NCI-H446 (cell line): ENCODE data around the gene PRKD1.
A peak's percentile ranks its signal among the peaks of the same experiment; 100 is the strongest.

Source experiments
- DNase-seq, 2 experiments: peaks; one replicate each; lab custom pipeline; 2025; lab: John Stamatoyannopoulos, UW

The PRKD1 gene

DNA sequence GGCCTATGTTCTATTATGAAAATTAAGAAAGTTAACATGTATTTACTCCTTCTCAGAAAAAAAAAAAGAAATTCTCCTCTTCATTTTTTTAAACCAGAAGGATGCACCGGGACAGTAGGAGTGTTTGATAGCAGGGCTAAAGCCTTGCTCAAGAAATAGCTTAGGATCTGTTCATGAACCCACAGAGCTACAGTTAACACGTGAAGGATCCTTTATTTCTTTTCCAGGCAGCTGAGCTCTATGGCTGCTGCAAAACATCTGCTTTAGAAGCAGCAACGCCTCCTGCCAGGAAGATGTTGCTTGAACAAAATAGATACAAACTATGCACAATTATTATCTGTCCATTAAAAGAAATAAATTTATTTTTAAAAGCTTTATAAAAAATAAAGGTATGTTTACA, 254.8 kb downstream of the PRKD1 start:
- no peak for DNase-seq

DNA sequence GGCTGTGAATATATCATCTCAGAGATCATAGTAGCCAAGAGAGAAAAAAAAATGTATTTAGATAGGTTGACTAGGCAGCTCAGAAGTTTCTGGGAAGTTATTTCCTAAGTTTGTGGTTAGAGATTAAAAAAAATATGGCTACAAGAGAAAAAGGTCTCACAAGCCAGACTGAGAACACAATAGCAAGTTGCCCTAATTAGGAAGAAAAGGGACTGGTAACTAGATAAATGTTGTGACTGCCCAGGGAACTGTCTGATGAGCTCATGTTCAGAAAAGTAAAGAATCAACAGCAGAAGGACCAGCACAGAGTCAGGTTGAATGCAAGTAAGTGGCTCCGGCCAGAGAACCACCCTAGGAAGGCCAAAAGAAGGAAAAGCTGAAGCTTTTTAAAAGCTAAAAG, 256.6 kb downstream of the PRKD1 start:
- DNase-seq, result no peak

DNA sequence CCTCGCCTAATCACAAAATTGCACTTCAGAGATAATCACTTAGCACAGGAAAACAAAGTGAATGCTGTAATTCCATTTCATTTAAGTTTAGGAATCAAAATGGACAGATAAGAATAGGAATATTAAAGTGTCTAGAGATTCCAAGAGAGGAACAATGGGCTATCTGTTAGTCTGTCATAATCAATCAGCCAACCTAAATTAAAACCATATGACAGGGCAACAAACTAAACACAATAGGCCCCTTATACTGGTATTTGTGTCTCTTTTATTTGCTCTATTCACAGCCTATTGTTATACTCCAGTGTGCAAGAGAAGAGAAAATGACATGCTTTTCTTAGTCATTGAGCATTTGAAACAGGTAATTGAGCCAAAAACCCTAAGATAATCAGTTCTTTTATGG, 259.4 kb downstream of the PRKD1 start:
- DNase-seq, result no peak

DNA sequence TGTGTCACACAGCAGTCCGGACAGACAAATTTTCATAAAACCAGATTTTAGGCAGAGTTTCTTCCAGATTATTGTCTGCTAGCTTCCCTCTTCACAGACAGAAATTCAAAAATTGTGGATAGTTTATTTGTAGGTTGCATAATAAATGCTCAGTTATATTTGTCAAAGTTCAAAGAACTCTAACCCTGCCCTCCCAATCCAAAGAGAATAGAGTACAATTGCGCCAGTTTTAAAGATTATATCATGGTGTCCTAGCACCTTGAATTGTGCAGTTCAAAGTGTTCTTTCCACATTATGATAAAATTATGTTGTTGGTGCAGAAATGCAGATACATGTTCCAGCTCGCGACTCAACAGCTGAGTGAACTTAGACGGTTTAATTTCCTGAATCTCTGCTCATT, 263.1 kb downstream of the PRKD1 start:
- no peak for DNase-seq

DNA sequence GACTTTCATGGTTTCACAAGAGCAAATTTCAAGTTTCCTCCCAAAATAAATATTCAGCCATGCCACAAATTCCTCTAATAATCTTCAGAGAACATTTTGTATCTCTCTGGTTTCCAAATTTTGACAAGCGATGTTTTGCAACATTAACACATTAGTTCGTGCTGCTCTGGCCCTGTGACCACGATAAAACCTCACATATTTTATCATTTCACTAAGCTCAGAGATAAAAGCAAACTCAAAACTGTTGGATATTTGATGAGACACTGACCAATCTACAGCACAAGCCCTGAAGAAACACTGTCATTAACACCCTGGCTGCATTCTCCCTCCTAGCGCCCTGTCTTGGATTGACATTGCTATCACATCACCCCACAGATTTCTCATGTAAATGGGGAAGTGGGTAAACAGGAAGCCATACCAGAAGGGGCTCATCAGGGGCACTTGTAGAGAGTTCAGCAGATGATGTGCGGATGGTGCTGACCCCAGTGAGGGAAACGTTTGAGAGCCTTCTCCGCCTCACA, 264.3 kb downstream of the PRKD1 start:
- DNase-seq, result no peak

DNA sequence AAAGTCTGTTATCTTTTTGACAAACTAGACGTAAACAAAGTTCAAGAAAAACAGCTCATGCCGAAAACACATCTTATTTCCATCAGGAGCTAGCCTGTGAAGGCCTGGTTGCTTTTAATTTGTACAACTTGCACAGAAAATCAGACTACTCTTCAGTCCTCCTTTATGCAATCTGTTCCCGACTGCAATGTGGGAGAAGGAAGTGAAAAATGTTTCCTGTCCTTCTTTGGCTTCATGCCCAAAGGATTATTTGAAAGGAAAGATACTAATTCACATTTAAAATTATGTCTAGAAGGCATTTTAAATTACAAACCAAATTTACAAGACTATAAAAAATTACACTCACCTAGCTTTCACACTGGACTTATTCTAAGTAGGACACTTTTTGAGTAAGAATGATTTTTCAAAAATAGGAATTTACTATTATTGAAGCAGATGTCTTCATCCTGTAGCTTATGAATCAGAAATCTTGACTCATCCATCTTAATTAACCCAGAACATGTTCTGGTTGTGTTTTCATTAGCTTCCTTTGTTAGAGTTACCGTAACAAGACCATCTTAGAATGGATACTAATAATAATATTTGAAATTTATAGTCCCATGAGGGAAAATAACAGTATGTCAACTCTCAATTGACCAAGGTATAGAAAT, 272.6 kb downstream of the PRKD1 start:
- DNase-seq, result peak; percentile 84 to 85

DNA sequence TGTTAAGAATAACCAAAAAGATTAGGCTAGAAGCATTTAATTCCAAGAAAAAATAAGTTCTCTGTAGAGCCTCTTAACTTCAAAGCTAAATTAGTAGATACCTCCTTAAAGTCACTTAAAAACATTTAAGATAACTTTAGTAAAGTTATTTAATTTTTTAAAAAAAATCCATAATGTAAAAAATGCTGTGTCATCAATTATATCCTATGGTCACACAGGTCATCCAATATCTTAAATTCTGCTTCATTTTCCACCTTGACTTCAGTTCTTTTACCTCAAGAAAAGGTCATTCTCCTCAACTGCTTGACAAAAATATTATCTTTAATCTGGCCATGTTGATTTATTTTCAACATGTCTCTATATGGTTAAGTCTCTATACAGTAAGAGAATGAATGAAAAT, 274.3 kb downstream of the PRKD1 start:
- DNase-seq, result no peak

DNA sequence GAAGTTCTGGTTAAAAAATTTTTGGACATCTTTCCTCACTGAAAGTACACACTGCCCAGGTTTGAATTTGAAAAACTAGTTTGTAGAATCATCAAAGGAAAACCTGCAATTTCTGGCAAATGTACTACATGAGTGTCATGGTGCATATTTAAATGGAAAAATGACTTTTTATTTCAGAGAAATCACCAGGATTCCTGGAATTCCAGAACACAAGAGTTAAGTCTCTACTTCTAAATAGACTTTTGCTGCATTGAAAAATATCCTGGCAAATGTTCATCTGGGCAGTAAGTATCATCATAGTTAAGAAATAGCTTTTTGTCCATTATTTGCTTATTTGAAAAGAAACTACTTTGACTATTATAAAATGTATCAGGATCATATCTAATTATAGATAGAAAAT, 275.1 kb downstream of the PRKD1 start:
- no peak for DNase-seq

DNA sequence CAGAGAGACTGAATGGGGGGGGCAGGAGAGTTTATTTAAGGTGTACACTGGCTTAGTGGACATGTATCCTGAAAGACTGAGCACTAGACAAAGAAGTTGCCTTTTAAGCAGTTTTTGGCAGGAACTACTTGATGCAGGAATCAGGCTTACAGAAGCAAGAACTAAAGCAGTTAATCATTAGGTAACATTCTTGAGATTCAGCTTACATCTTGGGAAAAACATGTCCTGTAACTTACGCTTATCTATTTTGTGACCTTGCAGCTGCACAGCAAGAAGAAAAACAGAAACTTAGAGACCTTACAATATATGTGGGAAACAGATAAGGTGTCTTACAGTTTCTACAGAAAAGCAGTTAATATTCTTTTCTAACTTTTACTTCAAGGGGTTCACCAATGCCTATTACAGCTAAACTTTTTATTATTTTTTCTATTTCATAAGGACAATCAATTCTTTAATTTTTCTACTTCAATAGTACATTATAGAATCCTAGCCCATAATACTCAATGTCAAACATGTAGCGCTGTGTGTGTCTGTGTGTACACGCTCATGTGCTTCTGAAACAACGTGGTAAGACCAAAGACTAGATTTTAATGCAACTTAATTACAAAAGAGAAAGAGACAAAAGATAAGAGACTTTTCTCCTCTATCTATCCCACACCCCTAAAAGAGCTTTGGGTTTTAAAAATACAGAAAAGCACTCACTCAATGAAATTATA, 276.9 kb downstream of the PRKD1 start:
- no peak for DNase-seq

DNA sequence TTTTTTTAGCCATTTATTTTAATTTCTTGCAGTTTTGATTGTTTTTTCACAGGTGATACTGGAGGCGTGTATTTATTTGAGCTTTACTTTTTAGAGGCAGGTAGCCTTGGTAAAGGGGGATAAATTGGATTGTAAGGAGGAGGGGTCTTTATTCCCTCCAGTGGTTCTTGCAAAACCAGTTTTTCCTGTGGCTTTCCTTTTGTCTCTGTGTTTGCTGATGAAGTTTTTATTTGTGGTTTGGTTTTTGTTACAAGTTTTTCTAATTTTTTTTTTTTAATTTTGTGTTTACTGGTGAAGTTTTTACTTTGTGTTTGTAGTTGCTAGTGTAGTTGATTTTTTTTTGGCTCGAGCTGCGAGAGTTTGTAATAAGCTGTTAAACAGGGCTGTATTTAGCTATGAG, 278.5 kb downstream of the PRKD1 start:
- no peak for DNase-seq

DNA sequence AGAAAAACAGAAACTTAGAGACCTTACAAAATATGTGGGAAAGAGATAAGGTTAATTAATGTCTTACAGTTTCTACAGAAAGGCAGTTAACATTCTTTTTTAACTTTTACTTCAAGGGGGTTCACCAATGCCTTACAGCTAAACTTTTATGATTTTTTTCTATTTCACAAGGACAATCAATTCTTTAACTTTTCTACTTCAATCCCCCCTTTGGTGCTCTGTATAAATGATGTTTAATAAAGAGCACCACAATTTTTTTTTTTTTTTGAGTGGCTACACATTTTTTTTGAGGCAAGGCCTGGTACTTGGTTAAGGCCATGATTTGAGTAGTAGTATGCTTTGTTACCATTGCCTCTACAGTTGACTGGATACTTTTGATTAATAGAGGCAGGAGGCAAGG, 279.6 kb downstream of the PRKD1 start:
- DNase-seq, result no peak

DNA sequence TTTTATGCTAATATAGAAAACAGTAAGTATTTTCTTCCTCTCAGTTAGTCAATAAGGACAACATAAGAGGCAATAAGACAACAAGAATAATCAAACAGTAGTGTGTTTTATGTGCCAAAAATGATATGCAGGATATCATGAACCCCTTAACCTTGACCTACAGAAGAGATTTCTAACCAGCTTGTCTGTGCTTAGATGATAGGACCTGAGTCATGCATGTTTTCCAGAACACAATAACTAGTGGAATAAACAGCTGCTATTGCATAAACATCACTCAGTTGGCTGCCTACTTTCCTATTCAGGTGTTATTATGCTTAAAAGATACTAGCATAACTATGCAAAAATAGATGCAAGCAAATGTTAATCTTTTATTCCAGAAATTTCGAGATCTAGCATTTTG, 282.5 kb downstream of the PRKD1 start:
- DNase-seq, result no peak

DNA sequence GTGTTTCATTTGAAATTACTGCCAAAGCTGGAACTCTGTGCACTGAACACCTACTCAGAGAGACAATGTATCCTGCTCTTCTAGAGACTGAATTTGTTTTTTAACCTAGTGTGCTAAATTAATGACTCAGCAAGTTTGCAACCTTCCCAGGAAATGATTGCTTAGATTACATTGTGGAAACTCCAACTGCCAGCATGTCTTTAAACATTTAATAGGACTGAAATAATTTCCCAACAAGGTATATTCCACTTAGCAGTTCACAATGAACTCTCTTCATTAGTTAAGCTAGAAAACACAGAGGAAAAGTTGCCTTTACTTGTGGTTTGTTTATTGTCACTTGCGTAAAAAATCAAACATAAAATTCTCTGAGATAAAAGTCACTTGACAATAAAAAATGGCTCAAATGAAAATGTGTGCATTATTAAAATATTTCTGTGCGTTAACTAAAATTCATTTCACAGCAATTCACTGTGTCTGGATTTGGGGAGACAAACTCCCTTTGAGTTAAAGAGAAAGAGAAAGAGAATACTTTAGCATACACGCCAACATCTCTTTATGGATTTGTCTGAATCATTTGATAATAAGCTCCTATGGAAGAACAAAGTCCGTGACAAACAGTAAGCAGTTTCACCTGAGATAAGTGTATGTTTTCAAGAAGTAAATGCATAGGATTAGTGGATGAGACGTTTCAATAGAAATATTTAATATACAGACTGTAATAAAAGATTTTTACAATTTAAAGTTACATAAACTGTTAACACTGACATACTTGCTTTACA, 284.0 kb downstream of the PRKD1 start:
- peak in 1 of 2 experiments; percentile 34 for DNase-seq

DNA sequence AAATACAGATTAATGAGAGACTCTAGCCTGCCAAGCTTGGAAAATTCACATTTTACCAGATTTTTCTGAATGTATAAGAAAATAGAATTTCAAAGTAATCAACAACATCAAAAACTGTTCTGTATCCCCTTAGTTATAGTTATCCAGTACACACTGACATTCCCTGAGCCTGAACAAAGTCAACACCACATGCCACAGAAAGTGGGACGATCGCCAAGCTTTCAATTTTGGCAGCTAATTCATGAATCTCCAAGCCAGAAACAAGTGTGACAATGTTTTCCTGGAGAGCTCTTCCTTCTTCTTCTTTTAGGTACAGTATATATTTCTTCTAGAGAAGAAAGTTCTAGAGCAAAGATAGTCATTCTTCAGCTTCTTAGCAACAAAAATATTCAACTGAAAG, 290.2 kb downstream of the PRKD1 start:
- DNase-seq, result peak; percentile 93 to 95

DNA sequence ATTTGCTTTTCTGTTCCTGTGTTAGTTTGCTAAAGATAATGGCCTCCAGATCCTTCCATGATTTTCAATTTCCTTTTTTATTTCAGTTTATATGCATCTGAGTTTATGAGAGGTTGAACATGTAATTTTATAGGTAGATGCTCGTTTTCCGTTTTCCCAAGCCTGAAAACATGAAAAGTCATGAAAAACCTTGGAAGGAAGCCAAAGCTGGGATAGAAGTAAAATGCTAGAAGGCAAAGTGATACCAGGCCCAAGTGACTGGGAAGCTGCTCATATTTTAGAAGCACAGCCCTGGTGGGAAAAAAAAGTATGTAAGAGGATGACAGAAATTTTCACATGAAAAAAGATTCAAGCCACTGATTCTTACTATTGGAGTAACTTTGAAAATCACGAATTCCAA, 290.8 kb downstream of the PRKD1 start:
- peak in 1 of 2 experiments; percentile 67 for DNase-seq

DNA sequence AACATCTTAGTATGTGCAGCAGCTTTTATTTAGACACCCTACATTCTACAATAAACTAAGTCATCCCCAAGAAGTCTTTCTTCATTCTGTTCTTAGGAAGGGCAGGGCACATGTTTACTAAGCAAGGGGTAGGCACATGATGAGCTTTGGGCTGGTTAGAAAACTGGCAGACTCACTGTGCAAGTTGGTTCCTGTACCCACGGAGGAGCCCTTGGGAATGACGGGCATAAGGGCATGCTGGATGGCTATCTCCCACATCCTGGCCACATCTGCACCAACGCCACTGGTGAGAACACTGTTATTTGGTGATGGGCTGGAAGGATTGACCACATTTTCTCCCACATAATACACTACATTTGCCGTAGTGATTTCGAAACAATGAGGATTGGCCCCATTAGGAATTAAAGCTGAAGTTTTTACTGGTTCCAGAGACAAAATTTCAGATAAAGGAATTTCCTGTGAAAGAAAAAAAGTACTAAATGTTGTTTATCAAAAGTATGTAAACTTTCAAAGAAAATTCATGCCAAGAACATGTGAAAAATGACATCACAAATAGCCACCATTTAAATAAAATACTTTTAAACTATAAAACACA, 297.0 kb downstream of the PRKD1 start:
- DNase-seq, result no peak

DNA sequence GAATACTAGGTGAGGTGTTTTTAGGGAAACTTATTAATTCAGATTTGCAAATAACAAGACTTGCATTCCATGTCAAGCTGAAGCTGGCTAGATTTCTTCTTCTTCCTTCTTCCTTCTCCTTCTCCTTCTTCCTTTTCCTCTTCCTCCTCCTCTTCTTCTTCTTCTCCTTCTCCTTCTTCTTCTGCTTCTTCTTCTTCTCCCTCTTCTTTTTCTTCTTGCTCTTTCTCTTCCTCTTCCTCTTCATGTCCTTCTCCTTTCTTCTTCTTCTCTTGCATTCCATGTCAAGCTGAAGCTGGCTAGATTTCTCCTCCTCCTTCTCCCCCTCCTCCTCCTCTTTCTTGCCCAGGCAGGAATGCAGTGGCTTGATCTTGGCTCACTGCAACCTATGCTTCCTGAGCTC, 297.8 kb downstream of the PRKD1 start:
- DNase-seq, result no peak

DNA sequence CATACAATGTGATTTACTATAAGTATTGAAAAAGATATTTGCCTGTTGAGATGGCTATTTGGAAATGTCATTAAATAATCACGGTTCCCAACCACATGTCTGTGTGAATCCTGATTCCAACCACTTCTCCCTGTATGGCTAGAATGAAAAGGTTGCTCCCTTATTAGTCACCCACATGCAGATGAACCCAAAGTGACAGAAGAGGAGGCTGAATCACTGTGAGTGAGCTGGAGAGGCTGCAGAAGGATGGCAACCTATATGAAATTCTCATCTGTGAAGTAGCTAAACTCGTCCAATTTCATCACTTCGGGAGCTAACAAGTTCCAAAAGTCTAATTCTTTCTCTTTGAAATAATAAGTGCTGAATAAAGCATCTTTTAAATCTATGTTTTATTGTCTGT, 300.5 kb downstream of the PRKD1 start:
- DNase-seq, result no peak

DNA sequence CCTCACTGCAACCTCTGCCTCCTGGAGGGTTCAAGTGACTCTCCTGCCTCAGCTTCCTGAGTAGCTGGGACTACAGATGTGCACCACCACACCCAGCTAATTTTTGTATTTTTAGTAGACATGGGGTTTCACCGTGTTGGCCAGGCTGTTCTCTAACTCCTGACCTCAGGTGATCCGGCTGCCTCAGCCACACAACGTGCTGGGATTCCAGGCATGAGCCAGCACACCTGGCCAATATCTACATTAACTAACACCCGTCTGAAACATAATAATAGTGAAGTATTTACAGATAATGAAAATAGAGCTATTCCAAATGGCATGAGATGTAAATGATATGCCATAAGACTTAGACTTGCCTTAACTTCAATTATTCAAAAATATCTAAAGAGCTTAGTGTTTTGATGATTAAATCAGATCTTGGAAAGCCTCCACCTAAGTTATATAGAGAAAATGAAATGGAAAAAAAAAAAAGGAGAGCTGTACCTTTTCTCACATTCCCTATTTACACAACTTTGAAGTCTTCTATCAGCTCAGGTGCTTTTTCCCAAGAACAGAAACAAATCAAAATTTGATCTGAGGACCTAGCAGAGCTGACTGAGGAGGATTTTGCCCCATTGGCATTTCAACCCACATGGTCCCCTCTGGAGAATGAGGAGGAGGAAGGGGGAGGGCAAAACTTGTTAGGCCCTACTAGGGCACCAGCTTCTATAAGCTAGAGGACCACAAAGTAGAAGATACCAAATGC, 309.2 kb downstream of the PRKD1 start:
- DNase-seq, result no peak

DNA sequence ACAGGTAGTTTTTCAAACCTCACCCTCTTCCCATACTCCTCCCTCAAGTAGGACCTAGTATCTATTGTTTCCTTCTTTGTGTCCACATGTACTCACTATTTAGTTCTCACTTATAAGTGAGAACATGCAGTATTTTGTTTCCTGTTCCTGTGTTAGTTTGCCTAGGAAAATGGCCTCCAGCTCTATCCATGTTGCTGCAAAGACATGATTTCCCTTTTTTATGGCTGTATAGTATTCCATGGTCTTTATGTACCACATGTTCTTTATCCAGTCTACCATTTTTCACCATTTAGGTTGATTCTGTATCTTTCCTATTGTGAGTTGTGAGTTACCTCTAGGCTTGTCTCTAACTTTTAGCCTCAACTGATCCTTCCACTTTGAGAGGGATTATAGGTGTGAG, 310.7 kb downstream of the PRKD1 start:
- DNase-seq, result no peak

DNA sequence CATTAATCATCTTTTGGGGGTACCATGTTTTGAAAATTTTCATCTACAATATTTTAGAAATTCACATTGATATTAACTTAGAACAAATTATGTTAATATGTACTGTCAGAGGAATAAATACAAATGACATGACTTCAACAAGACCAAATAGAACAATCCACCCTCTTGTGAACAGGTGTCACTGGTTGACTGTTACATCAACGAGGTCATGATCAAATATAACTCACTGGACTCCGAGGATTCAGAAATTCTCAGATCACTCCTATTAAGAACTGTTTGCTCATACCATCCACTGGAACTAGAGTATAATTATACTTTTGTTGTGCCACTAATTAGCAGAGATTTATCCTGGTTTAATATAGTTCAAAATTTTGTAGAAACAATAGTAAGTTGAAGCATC, 318.8 kb downstream of the PRKD1 start:
- DNase-seq, result no peak

DNA sequence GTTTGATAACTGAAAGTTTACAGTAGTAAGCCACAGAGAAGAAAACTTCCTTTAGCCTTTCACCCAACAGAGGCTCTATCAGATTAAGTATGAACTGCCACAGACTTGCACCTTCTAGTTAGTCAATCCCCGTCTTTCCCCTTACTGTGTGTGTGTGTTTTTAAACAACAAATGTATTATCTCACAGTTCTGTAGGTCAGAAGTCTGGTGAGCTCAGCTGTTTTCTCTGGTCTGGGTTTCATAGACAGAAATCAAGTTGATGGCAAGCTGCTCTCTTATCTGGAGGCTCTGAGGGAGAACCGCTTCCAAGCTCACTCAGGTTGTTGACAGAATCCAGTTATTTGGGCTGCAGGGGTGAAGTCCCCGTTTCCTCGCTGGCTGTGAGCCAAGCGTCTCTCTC, 320.5 kb downstream of the PRKD1 start:
- DNase-seq, result no peak
